ENCODE measurements around the gene PAX9. TPM values are rescaled to one million over a fixed set of nuclear protein-coding genes. Genes with fewer than 3 reads are reported as not detected.

The PAX9 gene
- total RNA-seq, 1 experiment from 2014 or later: 0.99 TPM

DNA sequence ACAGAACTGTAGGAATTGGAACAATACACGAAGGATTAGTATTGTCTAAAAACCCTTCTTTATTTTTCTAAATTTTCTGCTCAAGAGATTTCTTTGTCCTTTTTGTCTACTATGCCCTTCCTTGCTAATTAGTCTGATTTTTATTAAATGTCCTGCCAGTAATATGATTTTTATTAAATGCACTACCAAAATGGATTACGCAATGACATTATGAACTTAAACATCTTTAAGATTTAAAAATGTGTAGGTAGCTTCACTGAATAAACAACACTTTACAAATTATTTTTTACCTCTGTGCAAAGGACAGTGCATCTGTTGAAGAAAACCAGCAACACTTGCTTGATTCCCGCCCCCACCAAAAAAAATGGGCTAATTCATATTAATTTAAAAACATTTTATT lies 8.2 kb upstream of the PAX9 start:
- H3K36me3 ChIP-seq: no peaks in the 10 kb centered on the region
- no peaks in the 10 kb centered on the region for H3K27me3 ChIP-seq
- DNase-seq: no peak
- no peak overlapping the region for H3K4me3 ChIP-seq
- no peaks in the 10 kb centered on the region for H3K9me3 ChIP-seq

DNA sequence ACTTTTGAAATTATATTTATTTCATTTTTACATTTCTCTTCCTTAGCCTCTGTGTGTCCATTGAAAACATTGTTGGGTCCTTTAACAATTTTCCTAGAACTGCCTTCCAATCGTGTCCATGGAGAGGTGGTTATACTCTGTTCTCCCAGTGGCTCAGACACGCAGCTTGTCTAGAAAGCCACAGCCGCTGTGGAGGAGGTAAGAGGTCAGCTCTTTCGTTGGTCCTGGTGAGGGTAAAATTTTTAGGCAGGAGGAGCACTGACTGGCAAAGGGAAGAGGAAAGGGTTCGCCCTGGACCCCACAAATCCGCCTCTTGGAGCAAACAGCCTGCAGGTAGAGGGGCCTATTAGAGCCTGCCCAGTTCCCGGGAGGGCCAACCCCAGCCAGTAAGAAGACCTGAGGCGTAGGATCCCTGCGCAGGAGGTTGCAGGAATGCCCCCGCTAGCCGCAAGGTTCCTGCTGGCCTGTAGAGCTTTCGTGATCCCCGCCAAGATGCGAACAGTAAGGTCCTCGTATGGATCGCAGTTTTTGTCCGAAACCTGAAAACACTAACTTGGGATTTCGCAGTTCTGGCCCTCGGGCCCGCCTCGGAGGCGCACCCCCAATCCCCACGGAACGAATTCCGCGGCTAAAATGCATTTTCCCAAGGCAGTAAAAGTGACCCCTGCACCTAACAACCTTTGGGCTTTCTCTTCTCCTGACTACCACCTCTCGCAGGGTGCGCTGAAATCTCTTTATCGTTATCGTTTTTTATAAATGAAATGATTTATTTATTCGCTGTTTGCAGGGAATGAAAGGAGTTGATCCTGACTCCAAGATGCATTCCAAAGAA lies 7.5 kb upstream of the PAX9 start:
- Histone ChIP-seq H3K27me3 (no peaks in the 10 kb centered on the region), H3K4me3 (no peak overlapping the region), H3K9me3 (no peaks in the 10 kb centered on the region), H3K36me3 (no peaks in the 10 kb centered on the region)
- DNase-seq: no peak

- no peak overlapping the region for H3K4me3 ChIP-seq
- no peak for DNase-seq
- no peaks in the 10 kb centered on the region for H3K36me3 ChIP-seq
- H3K27me3 ChIP-seq: no peaks in the 10 kb centered on the region
- no peaks in the 10 kb centered on the region for H3K9me3 ChIP-seq
Observed at GRCh38 chr14:36654794-36655381, 6.8 kb upstream of the PAX9 start.

GRCh38 chr14:36655571-36655962 lies 6.1 kb upstream of the PAX9 start:
- Histone ChIP-seq H3K27me3 (no peaks in the 10 kb centered on the region), H3K9me3 (no peaks in the 10 kb centered on the region), H3K36me3 (no peaks in the 10 kb centered on the region), H3K4me3 (no peak overlapping the region)
- no peak for DNase-seq

DNA sequence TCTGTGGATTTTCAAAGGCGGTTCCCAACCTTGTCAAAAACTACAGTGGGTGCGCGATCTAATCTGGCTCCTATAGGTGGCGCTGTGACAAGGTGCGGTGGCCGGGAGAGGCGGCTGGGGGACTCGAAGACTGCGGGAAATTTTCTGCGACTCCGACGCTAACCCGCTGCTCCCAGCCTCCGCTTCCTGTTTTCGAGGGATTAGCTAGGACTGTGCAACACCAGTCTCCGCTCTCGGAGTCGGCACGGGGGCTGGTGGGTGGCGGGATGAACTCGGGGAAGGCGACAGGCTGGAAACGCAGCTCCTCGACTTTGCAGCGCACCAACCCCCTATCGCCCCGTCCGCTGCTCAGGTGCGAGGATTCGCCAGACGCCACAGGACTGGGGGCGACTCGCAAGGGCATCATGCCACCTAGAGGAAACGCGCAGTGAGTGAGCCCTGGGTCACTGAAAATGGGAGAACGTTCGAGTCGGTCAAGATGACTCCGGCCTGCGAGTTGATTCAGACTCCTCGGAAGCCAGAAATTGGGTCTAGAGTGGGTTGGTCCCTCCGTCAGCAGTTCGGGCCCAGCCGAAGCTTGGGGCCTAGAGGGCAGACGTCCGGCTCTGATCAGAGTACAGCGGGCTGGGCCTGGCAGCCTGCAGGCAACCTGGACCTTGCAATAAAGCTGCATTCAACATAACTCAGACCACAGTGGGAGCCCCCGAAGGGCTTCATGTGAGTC lies 5.5 kb upstream of the PAX9 start:
- Histone ChIP-seq H3K27me3 (no peaks in the 10 kb centered on the region), H3K4me3 (no peak overlapping the region), H3K9me3 (no peaks in the 10 kb centered on the region), H3K36me3 (no peaks in the 10 kb centered on the region)
- no peak for DNase-seq

DNA sequence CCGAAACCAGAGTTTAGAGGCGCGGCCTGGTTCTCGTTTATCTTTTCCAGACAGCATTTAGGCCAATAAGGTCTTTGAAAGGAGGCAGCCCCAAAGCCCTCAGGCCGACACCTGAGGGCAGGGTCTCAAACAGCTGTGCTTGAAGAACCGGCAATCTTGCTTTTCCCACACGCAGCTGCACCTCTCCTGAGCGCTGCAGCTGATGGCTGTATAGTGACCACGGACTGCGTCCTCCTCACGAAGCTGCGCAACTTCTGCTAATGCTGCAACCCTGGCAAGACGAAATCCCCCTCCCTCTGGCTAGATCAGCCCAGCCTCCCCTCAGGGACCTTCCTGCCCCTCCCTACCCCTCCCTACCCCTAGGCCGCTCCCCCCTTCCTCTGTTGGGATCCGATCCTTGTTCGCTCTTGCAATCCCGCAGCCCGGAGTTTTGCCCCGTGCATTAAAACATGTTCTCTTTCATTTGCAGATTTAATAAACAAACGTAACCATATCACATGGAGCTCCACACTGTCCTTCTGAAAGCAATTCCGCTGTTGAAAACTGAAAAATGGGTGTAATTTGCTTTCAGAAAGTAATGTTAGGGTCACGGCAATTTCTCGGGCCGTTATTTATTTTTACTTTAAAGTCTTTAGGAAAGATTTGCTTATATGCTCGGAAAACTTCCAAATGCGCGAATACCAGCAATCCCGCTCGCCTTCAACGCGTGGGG lies 4.8 kb upstream of the PAX9 start:
- H3K9me3 ChIP-seq: no peaks in the 10 kb centered on the region
- DNase-seq: no peak
- no peaks in the 10 kb centered on the region for H3K36me3 ChIP-seq
- no peaks in the 10 kb centered on the region for H3K27me3 ChIP-seq
- H3K4me3 ChIP-seq: no peak overlapping the region

GRCh38 chr14:36657399-36658122 lies 4.1 kb upstream of the PAX9 start:
- H3K36me3 ChIP-seq: no peaks in the 10 kb centered on the region
- H3K27me3 ChIP-seq: no peaks in the 10 kb centered on the region
- H3K9me3 ChIP-seq: no peaks in the 10 kb centered on the region
- DNase-seq: no peak
- no peak overlapping the region for H3K4me3 ChIP-seq

DNA sequence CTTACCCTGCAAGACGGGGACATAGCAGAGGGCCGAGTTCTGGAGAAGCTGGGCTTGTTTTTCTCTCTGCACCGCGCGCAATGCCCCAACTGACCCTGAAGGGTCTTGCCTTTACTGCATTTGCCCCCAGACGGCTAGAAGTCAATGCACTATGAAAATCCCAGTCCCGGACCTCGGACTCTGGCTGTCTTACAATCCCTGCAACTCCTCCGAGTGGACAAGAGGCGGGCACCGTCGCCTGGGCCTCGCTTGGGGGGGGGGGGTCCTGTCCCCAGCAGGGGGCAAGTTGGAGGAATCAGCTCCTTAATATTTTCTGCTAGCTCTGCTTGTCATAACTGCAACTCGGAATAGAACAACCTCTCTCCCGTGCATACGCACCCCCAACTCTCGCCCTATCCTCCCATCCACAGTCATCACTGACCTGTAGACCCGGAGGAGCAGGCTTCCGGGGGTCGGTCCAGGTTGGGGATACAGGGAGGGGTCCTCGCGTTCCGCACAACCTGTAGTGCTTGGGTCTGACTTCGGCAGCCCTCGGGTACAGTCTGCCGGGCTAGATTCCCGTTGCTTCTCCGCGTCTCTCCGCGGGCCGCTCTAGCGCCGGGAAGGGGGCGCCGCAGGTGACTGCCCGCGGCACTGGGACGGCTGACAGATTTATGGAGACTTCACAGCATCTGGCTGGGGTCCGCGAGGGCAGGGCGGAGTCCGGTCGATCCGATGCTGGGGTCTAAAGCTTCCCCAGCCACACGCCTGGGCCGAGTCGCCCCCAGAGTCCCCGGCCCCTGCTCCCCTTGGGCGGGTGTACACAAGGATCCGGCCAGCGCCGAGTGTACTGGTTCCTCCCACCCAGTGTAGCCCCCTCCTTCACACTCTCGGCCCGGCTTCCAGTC lies 3.3 kb upstream of the PAX9 start:
- H3K27me3 ChIP-seq: no peaks in the 10 kb centered on the region
- no peak for DNase-seq
- no peaks in the 10 kb centered on the region for H3K36me3 ChIP-seq
- no peaks in the 10 kb centered on the region for H3K9me3 ChIP-seq
- H3K4me3 ChIP-seq: no peak overlapping the region

- H3K36me3 ChIP-seq: no peaks in the 10 kb centered on the region
- no peak overlapping the region for H3K4me3 ChIP-seq
- no peak for DNase-seq
- no peaks in the 10 kb centered on the region for H3K9me3 ChIP-seq
- no peaks in the 10 kb centered on the region for H3K27me3 ChIP-seq
Observed at GRCh38 chr14:36659010-36659821, 2.4 kb upstream of the PAX9 start.

DNA sequence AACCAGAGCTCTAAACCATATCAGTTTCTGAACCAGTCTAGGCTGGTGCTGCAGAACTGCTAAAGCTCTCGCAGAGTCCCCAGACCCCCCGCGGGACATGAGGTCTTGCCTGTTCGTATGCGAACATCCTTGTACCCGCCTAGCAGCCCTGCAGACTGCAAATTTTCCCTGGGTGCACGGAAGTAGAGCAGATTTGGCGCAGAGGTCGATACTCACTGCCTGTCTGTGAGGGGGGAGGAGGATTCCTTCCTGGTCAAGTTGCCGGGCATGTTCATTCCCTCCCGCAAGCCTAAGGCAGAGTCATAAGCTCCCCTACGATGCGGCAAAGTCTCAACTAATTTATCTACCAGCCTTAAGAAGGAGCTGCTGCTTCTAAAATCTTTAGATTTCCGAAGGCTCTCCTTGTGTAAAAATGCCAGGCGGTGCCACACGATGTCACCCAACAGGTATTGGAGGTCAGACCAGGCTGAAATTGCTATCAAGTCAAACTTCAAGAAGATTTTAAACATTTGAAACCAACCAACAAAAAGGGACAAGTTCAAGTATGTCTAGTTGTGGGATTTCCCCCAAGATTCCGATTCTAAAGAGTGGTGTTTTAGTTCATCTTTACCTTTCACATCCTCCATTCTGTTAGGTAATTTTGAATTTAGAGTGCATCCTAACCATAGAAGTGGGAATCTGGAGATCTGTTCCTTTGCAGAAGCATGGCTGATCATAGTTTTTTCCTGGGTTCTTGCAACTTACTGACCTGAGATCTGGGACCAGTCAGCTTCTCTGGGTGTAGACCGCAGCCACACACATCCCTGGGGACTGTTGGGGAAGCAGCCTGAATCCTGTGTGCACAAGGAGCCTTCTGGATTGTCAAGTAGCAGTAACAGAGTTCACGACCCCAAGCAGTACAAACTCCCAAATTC lies 1.6 kb upstream of the PAX9 start:
- Histone ChIP-seq H3K9me3 (no peaks in the 10 kb centered on the region), H3K27me3 (no peaks in the 10 kb centered on the region)
- DNase-seq: no peak

GRCh38 chr14:36660736-36661505 lies 739 bp upstream of the PAX9 start:
- peak overlapping the region; percentile 62 for H3K4me3 ChIP-seq
- H3K27me3 ChIP-seq: no peaks in the 10 kb centered on the region
- H3K36me3 ChIP-seq: no peaks in the 10 kb centered on the region
- no peak for DNase-seq
- H3K9me3 ChIP-seq: no peaks in the 10 kb centered on the region

More for the DNA sequence above, 1.6 kb upstream of the PAX9 start:
- H3K36me3 ChIP-seq: no peaks in the 10 kb centered on the region
- H3K4me3 ChIP-seq: no peak overlapping the region

DNA sequence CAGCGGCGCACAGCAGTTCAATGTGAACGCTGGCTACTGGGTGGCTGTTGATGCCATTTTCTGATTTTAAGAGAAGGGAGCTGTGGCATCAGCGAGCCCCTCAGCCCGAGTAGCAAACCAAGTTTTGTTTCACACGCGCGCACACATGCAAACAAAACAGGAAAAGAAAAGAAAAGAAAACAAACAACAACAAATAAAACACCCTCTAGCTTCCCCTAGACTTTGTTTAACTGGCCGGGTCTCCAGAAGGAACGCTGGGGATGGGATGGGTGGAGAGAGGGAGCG lies 540 bp downstream of the PAX9 start:
- Histone ChIP-seq H3K27me3 (no peaks in the 10 kb centered on the region), H3K36me3 (no peaks in the 10 kb centered on the region), H3K4me3 (peak overlapping the region; percentile 62), H3K9me3 (no peaks in the 10 kb centered on the region)
- DNase-seq: no peak

DNA sequence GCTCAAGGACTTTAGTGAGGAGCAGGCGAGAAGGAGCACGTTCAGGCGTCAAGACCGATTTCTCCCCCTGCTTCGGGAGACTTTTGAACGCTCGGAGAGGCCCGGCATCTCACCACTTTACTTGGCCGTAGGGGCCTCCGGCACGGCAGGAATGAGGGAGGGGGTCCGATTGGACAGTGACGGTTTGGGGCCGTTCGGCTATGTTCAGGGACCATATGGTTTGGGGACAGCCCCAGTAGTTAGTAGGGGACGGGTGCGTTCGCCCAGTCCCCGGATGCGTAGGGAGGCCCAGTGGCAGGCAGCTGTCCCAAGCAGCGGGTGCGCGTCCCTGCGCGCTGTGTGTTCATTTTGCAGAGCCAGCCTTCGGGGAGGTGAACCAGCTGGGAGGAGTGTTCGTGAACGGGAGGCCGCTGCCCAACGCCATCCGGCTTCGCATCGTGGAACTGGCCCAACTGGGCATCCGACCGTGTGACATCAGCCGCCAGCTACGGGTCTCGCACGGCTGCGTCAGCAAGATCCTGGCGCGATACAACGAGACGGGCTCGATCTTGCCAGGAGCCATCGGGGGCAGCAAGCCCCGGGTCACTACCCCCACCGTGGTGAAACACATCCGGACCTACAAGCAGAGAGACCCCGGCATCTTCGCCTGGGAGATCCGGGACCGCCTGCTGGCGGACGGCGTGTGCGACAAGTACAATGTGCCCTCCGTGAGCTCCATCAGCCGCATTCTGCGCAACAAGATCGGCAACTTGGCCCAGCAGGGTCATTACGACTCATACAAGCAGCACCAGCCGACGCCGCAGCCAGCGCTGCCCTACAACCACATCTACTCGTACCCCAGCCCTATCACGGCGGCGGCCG lies 1.1 kb downstream of the PAX9 start:
- 0 out of 2 replicates have a peak, but pooled peaks cover under 1% of the 10 kb centered on the region for H3K36me3 ChIP-seq
- no peaks in the 10 kb centered on the region for H3K9me3 ChIP-seq
- peak; percentile 58 for DNase-seq
- H3K27me3 ChIP-seq: no peaks in the 10 kb centered on the region
- peak overlapping the region; percentile 62 for H3K4me3 ChIP-seq
